LHCN-M2 (cell line): ENCODE results near the gene DNAH3. TPM values are rescaled to one million over a fixed set of nuclear protein-coding genes. Genes with fewer than 3 reads are reported as not detected.
A peak's percentile ranks its signal among the peaks of the same experiment; 100 is the strongest.
"Not testable (repeated sequence)": the region's sequence is repeated elsewhere in the genome, so short reads cannot be mapped to it uniquely, and the experiment has no call there.

Source experiments
- DNase-seq: peaks from one replicate; pipeline ENCODE4 v3.0.0-alpha.2; 2012; ENCODE audit warnings: low read depth
- total RNA-seq: library from RNA; depleted of rRNA; stranded (reverse); fragments of >200 nt; gene quantifications from 2 replicates; pipeline ENCODE4 v1.2.3, GENCODE V29; 2014

The DNAH3 gene
- total RNA-seq, 1 experiment from 2014 or later = under 0.01 TPM

DNA sequence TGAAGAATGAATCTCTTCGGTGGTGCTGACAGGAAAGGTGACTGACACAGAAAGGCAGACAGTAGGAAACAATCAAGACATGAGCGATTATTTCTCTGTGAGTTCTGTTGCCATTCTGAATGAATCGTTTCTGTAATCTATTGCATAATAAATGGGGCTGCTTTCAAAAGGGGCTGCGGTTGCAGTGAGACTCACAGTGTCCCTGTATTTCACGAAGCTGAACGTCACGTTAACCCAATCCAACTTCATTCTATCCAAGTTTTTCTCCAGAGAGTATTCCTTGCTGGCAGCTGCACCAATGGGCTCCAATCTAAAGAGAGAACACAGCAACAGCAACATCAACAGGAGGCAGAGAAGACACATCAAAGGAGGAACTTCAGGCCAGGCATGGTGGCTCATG is 75.4 kb downstream of the DNAH3 start:
- DNase-seq = no peak

DNA sequence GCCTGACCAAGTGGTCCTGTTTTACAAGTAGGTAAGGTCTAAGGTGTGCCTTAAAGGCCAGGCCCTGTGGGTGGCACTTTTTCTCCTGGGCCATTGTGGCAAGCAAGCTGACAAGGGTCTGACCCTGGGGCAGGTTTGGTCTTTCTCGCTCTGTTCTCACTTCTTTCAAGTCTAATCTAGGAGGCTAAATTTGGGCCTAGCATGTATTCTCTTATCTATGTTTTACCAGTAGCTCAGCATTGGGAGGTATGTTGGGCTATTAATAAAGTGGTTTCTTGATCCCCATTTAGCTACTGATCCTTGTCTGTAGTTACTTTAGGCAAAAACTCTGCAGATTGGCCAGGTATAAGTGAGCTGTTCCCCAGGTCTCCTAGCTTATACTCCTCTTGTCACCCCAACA is 77.7 kb downstream of the DNAH3 start:
- DNase-seq = no peak

DNA sequence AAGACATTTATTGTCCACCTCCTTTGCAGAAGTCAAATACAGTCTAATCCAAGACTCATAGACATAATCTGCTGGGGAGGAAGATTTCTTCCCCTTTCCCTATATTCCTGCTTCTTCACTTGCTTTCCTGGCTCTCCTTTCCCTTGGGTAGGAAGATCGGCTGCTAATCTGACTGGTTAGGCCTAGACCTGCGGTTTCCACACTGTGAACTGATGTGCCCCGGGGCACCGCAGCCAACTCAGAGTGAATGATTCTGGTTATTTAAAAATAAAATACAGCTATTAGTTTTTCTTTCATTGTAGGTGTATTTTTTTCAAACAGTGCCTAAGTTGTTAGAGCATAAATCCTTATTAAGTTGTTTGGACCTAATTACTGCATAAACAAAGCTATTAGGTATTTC is 78.9 kb downstream of the DNAH3 start:
- DNase-seq = no peak

- DNase-seq = no peak
Observed at GRCh38 chr16:21070564-21070963, 80.1 kb downstream of the DNAH3 start.

- no peak for DNase-seq
Observed at GRCh38 chr16:21069986-21070385, 80.7 kb downstream of the DNAH3 start.

DNA sequence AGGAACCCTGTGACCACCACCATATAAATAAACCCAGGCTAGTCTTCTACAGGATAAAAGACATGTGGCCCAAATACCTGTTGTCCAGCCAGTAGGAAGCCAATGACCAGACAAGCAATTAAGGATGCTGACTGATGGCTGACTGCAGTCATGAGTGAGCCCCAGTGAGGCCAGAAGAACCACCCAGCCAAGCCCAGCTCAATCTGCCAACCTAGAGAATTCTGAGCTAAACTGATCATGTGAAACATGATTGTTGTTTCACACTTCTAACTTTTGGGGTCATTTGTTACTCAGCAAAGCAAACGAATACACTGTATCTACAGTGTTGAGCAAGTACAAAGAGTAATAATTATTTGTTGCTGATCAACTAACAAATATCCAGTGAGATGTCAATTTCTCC is 86.4 kb downstream of the DNAH3 start:
- DNase-seq = no peak

- not testable (repeated sequence) for DNase-seq
Observed at GRCh38 chr16:21063314-21063713, 87.3 kb downstream of the DNAH3 start.

DNA sequence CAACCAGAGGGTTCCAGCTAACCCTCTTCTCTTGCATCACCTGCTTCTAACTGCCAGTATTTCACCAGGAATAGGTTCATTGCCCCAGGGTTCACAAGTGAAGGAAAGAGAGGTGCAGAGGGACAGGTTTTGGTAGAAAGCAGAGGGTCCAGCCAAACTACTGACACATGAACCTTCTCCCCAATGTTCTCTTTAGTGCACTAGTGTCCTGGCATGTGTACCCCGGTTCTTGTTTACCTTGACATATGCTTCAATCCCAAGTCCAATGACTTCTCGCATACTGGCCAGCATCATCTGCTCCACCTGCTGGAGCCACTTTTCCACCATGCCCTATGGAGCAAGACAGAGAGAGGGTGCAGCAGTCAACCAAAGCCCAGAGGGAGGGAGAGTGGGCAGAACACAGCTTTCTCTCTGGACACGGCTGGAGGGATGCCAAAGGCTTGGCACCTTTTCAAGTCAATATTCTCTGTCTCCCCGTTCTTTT is 90.6 kb downstream of the DNAH3 start:
- DNase-seq = no peak

DNA sequence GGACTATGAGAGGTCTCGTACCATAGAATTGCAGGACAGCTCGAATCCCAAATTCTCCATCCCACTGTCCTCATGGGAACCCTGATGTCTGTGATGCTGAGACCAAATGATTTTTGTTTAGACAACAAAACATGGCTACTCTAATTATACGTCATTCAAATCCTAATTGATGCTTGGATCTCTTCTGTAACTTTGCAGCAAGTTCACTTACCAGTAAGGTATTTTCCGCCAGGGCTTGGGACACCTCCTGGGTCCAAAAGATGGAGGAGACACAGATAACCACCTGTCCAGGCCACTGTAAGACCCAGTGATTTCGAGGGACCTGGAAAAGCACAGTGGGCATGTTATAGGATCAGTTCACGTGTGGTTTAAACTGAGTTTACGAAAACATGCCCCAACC is 92.8 kb downstream of the DNAH3 start:
- DNase-seq = no peak

- DNase-seq = no peak
Observed at GRCh38 chr16:21056396-21056795, 94.2 kb downstream of the DNAH3 start.

DNA sequence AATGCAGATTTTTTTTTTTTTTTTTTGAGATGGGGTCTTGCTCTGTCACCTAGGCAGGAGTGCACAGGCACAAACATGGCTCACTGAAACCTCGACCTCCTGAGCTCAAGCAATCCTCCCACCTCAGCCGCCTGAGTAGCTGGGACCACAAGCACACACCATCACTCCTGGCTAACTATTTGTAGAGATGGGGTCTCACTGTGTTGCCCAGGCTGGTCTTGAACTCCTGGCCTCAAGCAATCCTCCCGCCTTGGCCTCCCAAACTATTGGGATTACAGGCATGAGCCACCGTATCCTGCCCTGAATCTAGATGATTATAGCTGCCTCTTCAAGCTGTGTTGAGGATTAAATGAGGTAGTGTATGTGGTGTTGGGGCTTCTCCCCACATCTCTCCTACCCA is 94.9 kb downstream of the DNAH3 start:
- DNase-seq = not testable (repeated sequence)

DNA sequence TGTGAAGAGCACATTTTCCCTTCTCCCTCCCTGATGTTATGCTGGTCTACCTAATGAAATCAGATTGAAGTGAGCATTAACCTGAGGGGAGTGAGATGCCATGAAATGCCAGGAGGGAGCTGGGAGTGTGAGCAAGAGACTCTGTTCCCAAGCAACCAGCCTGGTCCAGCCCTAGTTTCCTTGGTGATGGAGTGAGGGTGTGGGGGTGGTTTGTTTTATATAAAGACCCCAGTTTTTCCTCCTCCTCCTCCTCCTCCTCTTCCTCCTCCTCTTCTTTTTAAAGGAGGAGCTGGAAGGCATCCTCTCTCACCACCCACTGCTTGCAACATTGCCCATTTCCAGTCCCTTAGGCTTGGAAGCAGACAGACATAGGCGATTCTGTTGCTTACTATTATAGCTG is 97.1 kb downstream of the DNAH3 start:
- DNase-seq = no peak

GRCh38 chr16:21048091-21048912 is 102.3 kb downstream of the DNAH3 start:
- DNase-seq = not testable (repeated sequence)

- no peak for DNase-seq
Observed at GRCh38 chr16:21038197-21038596, 112.4 kb downstream of the DNAH3 start.

DNA sequence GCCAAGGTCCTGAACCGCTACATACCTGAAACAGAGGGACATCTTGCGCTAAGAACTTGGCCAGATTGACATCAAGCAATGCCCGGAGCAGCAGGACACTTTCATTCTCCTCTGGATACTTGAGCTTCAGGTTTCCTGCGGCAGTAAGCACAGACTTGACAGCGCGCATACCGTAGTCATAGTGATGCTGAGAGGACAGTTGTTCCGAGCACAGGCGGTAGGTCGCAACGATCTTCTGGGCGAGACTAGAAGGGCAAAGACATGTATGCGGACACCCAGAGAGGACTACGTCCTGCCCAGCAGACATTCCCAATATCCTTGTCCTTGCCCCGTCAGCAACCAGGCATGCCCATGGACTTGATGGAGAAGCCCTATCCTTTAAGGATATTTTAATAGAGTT is 112.9 kb downstream of the DNAH3 start:
- no peak for DNase-seq

DNA sequence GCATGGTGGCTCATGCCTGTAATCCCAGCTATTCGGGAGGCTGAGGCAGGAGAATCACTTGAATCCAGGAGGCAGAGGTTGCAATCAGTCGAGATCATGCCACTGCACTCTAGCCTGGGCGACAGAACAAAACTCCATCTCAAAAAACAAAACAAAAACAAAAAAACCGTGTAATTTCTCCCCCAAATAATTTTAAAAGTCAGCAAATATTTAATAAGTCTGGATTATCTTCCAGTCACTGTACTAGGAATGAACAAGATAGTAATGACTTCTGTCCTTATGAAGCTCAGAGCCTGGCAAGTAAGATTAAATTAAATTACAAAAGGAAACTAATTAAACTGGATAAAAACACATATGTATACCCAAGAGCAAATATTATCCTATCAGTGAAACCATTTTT is 113.5 kb downstream of the DNAH3 start:
- no peak for DNase-seq

GRCh38 chr16:21036471-21036870 is 114.2 kb downstream of the DNAH3 start:
- DNase-seq = no peak

GRCh38 chr16:21033704-21034103 is 116.9 kb downstream of the DNAH3 start:
- peak; percentile 3 for DNase-seq

DNA sequence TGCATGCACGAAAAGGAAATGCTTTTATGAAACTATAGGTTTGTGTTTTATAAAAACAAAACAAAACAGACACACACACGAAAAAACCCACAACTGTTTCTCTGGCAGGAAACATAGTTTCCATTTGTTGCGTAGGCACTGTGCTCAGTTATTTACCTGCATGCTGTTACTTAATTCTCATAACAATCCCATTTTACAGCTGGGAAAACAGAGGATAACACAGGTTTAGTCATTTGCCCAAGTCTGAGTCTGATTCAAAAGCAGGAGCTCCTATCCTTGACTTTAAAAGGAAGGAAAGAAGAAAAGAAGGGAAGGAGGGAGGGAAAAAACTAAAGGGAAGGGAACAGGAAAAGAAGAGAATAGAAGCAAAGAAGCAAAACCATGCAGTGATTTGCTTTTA is 117.4 kb downstream of the DNAH3 start:
- no peak for DNase-seq

GRCh38 chr16:21028728-21029127 is 121.9 kb downstream of the DNAH3 start:
- peak; percentile 2 for DNase-seq

DNA sequence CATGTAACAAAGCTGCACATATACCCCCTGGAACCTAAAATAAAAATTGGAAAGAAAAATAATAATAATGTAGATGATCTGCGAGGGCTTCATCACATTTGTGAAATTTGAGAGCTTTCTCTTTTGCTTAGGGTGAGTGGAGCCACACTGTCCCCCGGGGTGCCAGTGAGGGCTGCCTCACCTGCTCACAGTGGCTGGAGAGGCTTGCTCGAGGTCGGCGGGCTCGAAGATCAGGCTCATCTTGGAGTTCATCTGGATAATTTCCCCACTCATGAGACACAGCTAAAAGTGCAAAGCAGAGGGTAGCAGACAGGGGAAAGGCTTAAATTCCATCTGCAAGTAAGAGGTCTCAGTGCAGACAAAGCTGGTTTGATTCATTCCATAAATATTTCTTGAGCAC is 123.8 kb downstream of the DNAH3 start:
- DNase-seq = no peak

GRCh38 chr16:21023509-21024202 is 127.0 kb downstream of the DNAH3 start:
- no peak for DNase-seq

GRCh38 chr16:21021316-21021715 is 129.3 kb downstream of the DNAH3 start:
- DNase-seq = no peak
